ENCODE results near the gene EPHB1.

The EPHB1 gene

GRCh38 chr3:134804508-134805480 is 9.7 kb downstream of the EPHB1 start:
- H3K4me2 ChIP-seq (ENCODE audit: low read length) = no peak overlapping the region
- no peaks in the 10 kb centered on the region for H3K9me3 ChIP-seq (ENCODE audit: low read length)
- H3K79me2 ChIP-seq (ENCODE audit: insufficient read depth, low read length) = no peaks in the 10 kb centered on the region
- no peaks in the 10 kb centered on the region for H4K20me1 ChIP-seq (ENCODE audit: insufficient read depth, low read length)
- no peaks in the 10 kb centered on the region for H3K9me2 ChIP-seq (ENCODE audit: low read depth, low read length)
- TF ChIP-seq CTCF (IDR thresholded peaks at IDR 0.05; ENCODE audit: low read length) (no peak), EZH2 (IDR thresholded peaks at IDR 0.05; ENCODE audit: borderline replicate concordance, low read length) (no peak)
- no peak overlapping the region for H3K4me3 ChIP-seq (ENCODE audit: low read depth, low read length, poor library complexity, severe bottlenecking)
- no peak overlapping the region for H3K9ac ChIP-seq (ENCODE audit: low read length)
- H3K4me1 ChIP-seq (ENCODE audit: insufficient read depth, low read length, severe bottlenecking) = no peaks in the 10 kb centered on the region
- H3F3A ChIP-seq (ENCODE audit: insufficient read depth, low read length) = no peaks in the 10 kb centered on the region
- H3K27me3 ChIP-seq (ENCODE audit: insufficient read depth, low read length) = no peaks in the 10 kb centered on the region
- H3K27ac ChIP-seq (ENCODE audit: low read depth, low read length, poor library complexity, severe bottlenecking) = no peak overlapping the region
- H2AFZ ChIP-seq (ENCODE audit: low read length) = no peak overlapping the region
- no peaks in the 10 kb centered on the region for H3K36me3 ChIP-seq (ENCODE audit: insufficient read depth, low read length)

DNA sequence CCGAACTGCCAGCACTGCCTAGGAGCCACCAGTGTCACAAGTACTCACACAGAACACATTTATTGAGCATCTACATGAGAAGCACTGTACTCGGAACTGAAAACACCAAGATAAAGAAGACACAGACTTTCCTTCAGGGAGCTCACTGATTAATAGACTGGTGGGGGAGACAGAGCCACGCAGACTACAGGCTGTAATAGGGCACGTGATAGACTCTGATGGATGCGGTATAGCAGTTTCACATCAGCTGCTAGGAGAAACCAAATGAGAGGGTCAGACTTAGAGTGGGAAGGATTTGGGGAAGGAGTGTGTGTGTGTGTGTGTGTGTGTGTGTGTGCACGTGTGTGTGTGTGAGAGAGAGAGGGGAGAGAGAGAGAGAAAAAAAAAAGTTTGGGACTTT is 12.1 kb downstream of the EPHB1 start:
- TF ChIP-seq EZH2 (IDR thresholded peaks at IDR 0.05; ENCODE audit: borderline replicate concordance, low read length) (no peak), CTCF (IDR thresholded peaks at IDR 0.05; ENCODE audit: low read length) (no peak)
- H3K4me3 ChIP-seq (ENCODE audit: low read depth, low read length, poor library complexity, severe bottlenecking) = no peak overlapping the region
- H3K4me2 ChIP-seq (ENCODE audit: low read length) = no peak overlapping the region
- no peaks in the 10 kb centered on the region for H3K79me2 ChIP-seq (ENCODE audit: insufficient read depth, low read length)
- no peaks in the 10 kb centered on the region for H3K4me1 ChIP-seq (ENCODE audit: insufficient read depth, low read length, severe bottlenecking)
- H3K9me3 ChIP-seq (ENCODE audit: low read length) = no peaks in the 10 kb centered on the region
- no peak overlapping the region for H2AFZ ChIP-seq (ENCODE audit: low read length)
- H3K27me3 ChIP-seq (ENCODE audit: insufficient read depth, low read length) = no peaks in the 10 kb centered on the region
- H3K9ac ChIP-seq (ENCODE audit: low read length) = no peak overlapping the region
- no peaks in the 10 kb centered on the region for H3K36me3 ChIP-seq (ENCODE audit: insufficient read depth, low read length)
- H3K9me2 ChIP-seq (ENCODE audit: low read depth, low read length) = no peaks in the 10 kb centered on the region
- no peaks in the 10 kb centered on the region for H3F3A ChIP-seq (ENCODE audit: insufficient read depth, low read length)
- no peak overlapping the region for H3K27ac ChIP-seq (ENCODE audit: low read depth, low read length, poor library complexity, severe bottlenecking)
- H4K20me1 ChIP-seq (ENCODE audit: insufficient read depth, low read length) = no peaks in the 10 kb centered on the region

GRCh38 chr3:134808835-134809234 is 13.8 kb downstream of the EPHB1 start:
- Histone ChIP-seq H3K27me3 (ENCODE audit: insufficient read depth, low read length) (no peaks in the 10 kb centered on the region), H3K9me3 (ENCODE audit: low read length) (no peaks in the 10 kb centered on the region), H3K9me2 (ENCODE audit: low read depth, low read length) (no peaks in the 10 kb centered on the region), H3F3A (ENCODE audit: insufficient read depth, low read length) (no peaks in the 10 kb centered on the region), H3K4me1 (ENCODE audit: insufficient read depth, low read length, severe bottlenecking) (no peaks in the 10 kb centered on the region), H3K4me3 (ENCODE audit: low read depth, low read length, poor library complexity, severe bottlenecking) (no peak overlapping the region), H3K27ac (ENCODE audit: low read depth, low read length, poor library complexity, severe bottlenecking) (no peak overlapping the region), H3K36me3 (ENCODE audit: insufficient read depth, low read length) (no peaks in the 10 kb centered on the region), H2AFZ (ENCODE audit: low read length) (no peak overlapping the region), H3K9ac (ENCODE audit: low read length) (no peak overlapping the region), H3K79me2 (ENCODE audit: insufficient read depth, low read length) (no peaks in the 10 kb centered on the region), H4K20me1 (ENCODE audit: insufficient read depth, low read length) (no peaks in the 10 kb centered on the region), H3K4me2 (ENCODE audit: low read length) (no peak overlapping the region)
- TF ChIP-seq CTCF (IDR thresholded peaks at IDR 0.05; ENCODE audit: low read length) (no peak), EZH2 (IDR thresholded peaks at IDR 0.05; ENCODE audit: borderline replicate concordance, low read length) (no peak)
